ENCODE measurements around the gene MT1H.

MT1H gene

DNA sequence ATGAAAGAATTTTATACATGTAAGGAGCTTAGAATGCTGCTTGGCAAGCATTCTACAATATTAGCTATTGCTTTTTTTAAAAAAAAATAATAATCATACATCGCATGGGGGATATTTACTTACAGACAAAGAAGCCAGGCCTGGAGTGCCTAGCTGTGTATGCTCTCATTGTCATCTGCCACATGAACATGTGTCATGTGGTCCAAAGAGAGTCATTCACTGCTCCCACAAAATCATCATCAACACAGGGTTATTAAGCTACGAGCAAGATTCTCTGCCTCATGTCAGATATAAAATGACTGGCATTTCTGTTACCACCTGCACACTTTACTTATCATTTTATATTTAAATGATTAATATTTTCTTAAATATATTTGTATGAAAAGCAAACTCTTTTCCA is 46.0 kb upstream of the MT1H start:
- Histone ChIP-seq H3K36me3 (ENCODE audit: control insufficient read depth in 1 of 2, insufficient read depth in 2 of 2, low read depth in 1 of 2, low read length in 2 of 2) (no peaks in the 10 kb centered on the region), H3K18ac (ENCODE audit: low read depth in 1 of 2, low read length in 2 of 2) (no peak overlapping the region), H2BK5ac (ENCODE audit: low read depth, low read length, poor library complexity, severe bottlenecking) (no peak overlapping the region), H3K9ac (ENCODE audit: low read length) (no peak overlapping the region), H3K4me1 (ENCODE audit: control insufficient read depth, insufficient read depth, low read depth, low read length) (peaks cover 22% of the 10 kb centered on the region), H3K9me3 (ENCODE audit: control insufficient read depth, low read length) (no peaks in the 10 kb centered on the region), H2BK12ac (ENCODE audit: low read length in 2 of 2) (peak overlapping the region in 1 of 2 experiments; percentile 47), H4K8ac (ENCODE audit: low read length) (no peak overlapping the region), H3K23ac (ENCODE audit: low read length in 2 of 2) (no peak overlapping the region), H3K4me2 (ENCODE audit: low read length, poor library complexity, severe bottlenecking) (no peak overlapping the region), H2BK120ac (ENCODE audit: low read depth, low read length) (no peak overlapping the region), H4K91ac (ENCODE audit: low read length) (no peak overlapping the region), H3K4me3 (ENCODE audit: insufficient read depth in 1 of 2, low read depth in 1 of 2, low read length in 2 of 2) (no peak overlapping the region), H3K27me3 (ENCODE audit: control insufficient read depth in 1 of 2, insufficient read depth in 1 of 2, low read length in 2 of 2) (no peaks in the 10 kb centered on the region), H3K27ac (ENCODE audit: low read length, poor library complexity, severe bottlenecking) (no peak overlapping the region), H2AK5ac (ENCODE audit: low read length, severe bottlenecking) (no peak overlapping the region), H2AFZ (ENCODE audit: low read depth, low read length) (no peak overlapping the region), H3K4ac (ENCODE audit: low read depth in 1 of 2, low read length in 2 of 2) (no peak overlapping the region), H2BK15ac (ENCODE audit: low read depth, poor library complexity, severe bottlenecking) (no peak overlapping the region), H3K14ac (ENCODE audit: low read length in 2 of 2) (no peak overlapping the region), H3K79me1 (replicated peaks; ENCODE audit: low read length, poor library complexity, severe bottlenecking) (peaks cover 1% of the 10 kb centered on the region)
- 100% methylated on average over 1 of the region's 2 CpGs for WGBS
- DNase-seq, result no peak

DNA sequence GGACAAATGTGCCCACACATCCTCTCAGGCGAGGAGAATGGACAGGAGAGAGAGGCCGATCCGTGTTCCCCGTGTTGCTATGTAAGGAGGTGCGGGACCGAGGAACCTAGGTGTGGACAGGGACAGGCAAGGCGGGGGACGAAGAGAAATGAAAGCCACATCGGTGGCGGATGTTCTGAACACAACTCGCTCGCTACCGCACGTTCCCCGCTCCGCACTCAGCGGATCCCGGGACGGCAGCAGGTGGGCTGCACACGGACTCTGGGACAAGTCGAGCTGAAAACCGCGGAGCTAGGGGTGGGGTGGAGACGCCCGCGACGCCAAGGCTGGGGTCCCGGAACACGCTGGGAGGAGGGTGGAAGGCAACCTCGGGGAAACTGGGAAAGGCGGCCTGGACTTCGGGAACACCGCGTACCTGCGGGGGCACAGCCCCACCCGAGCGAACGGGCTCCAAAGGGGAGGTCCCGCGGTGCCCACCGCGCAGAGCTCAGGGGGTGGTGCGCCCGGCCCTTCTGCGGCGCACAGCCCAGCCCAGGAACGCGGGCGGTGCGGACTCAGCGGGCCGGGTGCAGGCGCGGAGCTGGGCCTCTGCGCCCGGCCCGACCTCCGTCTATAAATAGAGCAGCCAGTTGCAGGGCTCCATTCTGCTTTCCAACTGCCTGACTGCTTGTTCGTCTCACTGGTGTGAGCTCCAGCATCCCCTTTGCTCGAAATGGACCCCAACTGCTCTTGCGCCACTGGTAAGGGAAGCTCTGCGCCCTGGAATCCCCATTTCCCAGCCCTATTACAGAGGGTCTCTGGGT is 44.3 kb upstream of the MT1H start, which contains the start of gene MT1E:
TSS of gene MT1E (plus strand) at position 642 of the 803 bp plus-strand sequence. CDS start at position 713, 71 bp downstream.
- DNase-seq, result peak; percentile 84
- Histone ChIP-seq H3K27me3 (ENCODE audit: control insufficient read depth in 1 of 2, insufficient read depth in 1 of 2, low read length in 2 of 2) (no peaks in the 10 kb centered on the region), H3K4me3 (ENCODE audit: insufficient read depth in 1 of 2, low read depth in 1 of 2, low read length in 2 of 2) (peak within 1 kb of the TSS; percentile 61 to 81), H2AK5ac (ENCODE audit: low read length, severe bottlenecking) (peak within 1 kb of the TSS; percentile 61), H3K14ac (ENCODE audit: low read length in 2 of 2) (peak within 1 kb of the TSS in 1 of 2 experiments; percentile 96), H4K91ac (ENCODE audit: low read length) (peak within 1 kb of the TSS; percentile 97), H3K36me3 (ENCODE audit: control insufficient read depth in 1 of 2, insufficient read depth in 2 of 2, low read depth in 1 of 2, low read length in 2 of 2) (no peaks in the 10 kb centered on the region), H3K18ac (ENCODE audit: low read depth in 1 of 2, low read length in 2 of 2) (peak within 1 kb of the TSS; percentile 92 to 97), H2BK15ac (ENCODE audit: low read depth, poor library complexity, severe bottlenecking) (peak within 1 kb of the TSS; percentile 88), H2BK5ac (ENCODE audit: low read depth, low read length, poor library complexity, severe bottlenecking) (peak within 1 kb of the TSS; percentile 36), H3K9me3 (ENCODE audit: control insufficient read depth, low read length) (no peaks in the 10 kb centered on the region), H2BK120ac (ENCODE audit: low read depth, low read length) (peak within 1 kb of the TSS; percentile 96), H3K9ac (ENCODE audit: low read length) (peak within 1 kb of the TSS; percentile 94), H4K8ac (ENCODE audit: low read length) (peak within 1 kb of the TSS; percentile 94), H3K4me1 (ENCODE audit: control insufficient read depth, insufficient read depth, low read depth, low read length) (peaks cover 22% of the 10 kb centered on the region), H3K23ac (ENCODE audit: low read length in 2 of 2) (peak within 1 kb of the TSS in 1 of 2 experiments; percentile 34), H3K4ac (ENCODE audit: low read depth in 1 of 2, low read length in 2 of 2) (peak within 1 kb of the TSS; percentile 84 to 93), H3K79me1 (replicated peaks; ENCODE audit: low read length, poor library complexity, severe bottlenecking) (no peaks in the 10 kb centered on the region), H3K4me2 (ENCODE audit: low read length, poor library complexity, severe bottlenecking) (peak within 1 kb of the TSS; percentile 76), H2AFZ (ENCODE audit: low read depth, low read length) (peak within 1 kb of the TSS; percentile 68), H3K27ac (ENCODE audit: low read length, poor library complexity, severe bottlenecking) (peak within 1 kb of the TSS; percentile 72), H2BK12ac (ENCODE audit: low read length in 2 of 2) (peak within 1 kb of the TSS; percentile 91 to 92)
- 2% methylated on average over 60 of the region's 62 CpGs for WGBS

DNA sequence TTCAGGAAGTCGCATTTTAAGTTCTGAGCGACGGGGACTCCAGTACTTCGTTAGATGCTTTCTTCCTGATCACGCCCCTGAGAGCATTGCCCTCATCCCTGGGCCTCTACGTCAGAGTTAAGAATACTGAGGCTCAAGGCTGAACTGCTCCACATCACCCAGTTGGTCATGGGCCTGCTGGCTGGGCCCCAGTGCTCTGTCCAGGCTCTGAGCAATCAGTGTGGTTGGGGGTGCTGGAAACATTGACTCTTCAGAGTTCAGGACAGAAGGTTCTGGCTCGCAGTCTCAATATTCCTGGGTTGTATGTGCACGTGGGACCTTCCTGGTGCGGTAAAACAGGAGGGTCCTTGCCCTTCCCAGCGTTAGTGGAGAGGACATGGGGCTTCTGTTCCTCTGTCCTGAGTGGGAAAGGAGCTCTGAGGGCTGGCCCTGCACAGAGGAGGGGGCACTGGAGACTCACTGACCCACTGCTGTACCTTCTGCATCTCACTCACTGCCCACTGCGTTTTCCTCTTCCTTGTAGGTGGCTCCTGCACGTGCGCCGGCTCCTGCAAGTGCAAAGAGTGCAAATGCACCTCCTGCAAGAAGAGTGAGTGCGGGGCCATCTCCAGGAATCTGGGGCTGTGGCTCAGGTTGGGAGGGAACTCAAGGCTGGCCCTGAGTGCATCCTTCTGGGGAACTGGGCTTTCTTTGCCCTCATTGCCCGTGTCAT is 43.5 kb upstream of the MT1H start:
- DNase-seq, result peak; percentile 91
- Histone ChIP-seq H3K18ac (ENCODE audit: low read depth in 1 of 2, low read length in 2 of 2) (peak overlapping the region; percentile 82 to 90), H2BK15ac (ENCODE audit: low read depth, poor library complexity, severe bottlenecking) (peak overlapping the region; percentile 65), H2BK120ac (ENCODE audit: low read depth, low read length) (no peak overlapping the region), H3K9ac (ENCODE audit: low read length) (peak overlapping the region; percentile 94), H2BK5ac (ENCODE audit: low read depth, low read length, poor library complexity, severe bottlenecking) (no peak overlapping the region), H2AFZ (ENCODE audit: low read depth, low read length) (peak overlapping the region; percentile 68), H4K8ac (ENCODE audit: low read length) (peak overlapping the region; percentile 79), H3K36me3 (ENCODE audit: control insufficient read depth in 1 of 2, insufficient read depth in 2 of 2, low read depth in 1 of 2, low read length in 2 of 2) (no peaks in the 10 kb centered on the region), H3K79me1 (replicated peaks; ENCODE audit: low read length, poor library complexity, severe bottlenecking) (no peaks in the 10 kb centered on the region), H4K91ac (ENCODE audit: low read length) (peak overlapping the region; percentile 34), H3K27ac (ENCODE audit: low read length, poor library complexity, severe bottlenecking) (peak overlapping the region; percentile 55), H3K4me2 (ENCODE audit: low read length, poor library complexity, severe bottlenecking) (peak overlapping the region; percentile 76), H3K14ac (ENCODE audit: low read length in 2 of 2) (peak overlapping the region in 1 of 2 experiments; percentile 96), H2BK12ac (ENCODE audit: low read length in 2 of 2) (peak overlapping the region; percentile 91 to 92), H3K4me1 (ENCODE audit: control insufficient read depth, insufficient read depth, low read depth, low read length) (peaks cover 22% of the 10 kb centered on the region), H3K4ac (ENCODE audit: low read depth in 1 of 2, low read length in 2 of 2) (peak overlapping the region; percentile 63 to 66), H3K27me3 (ENCODE audit: control insufficient read depth in 1 of 2, insufficient read depth in 1 of 2, low read length in 2 of 2) (peaks cover 0 to 1% of the 10 kb centered on the region in 2 experiments), H3K23ac (ENCODE audit: low read length in 2 of 2) (peak overlapping the region in 1 of 2 experiments; percentile 23), H3K4me3 (ENCODE audit: insufficient read depth in 1 of 2, low read depth in 1 of 2, low read length in 2 of 2) (peak overlapping the region; percentile 61 to 81), H3K9me3 (ENCODE audit: control insufficient read depth, low read length) (no peaks in the 10 kb centered on the region), H2AK5ac (ENCODE audit: low read length, severe bottlenecking) (peak overlapping the region; percentile 61)
- WGBS, result 16% methylated on average over 13 of the region's 16 CpGs

DNA sequence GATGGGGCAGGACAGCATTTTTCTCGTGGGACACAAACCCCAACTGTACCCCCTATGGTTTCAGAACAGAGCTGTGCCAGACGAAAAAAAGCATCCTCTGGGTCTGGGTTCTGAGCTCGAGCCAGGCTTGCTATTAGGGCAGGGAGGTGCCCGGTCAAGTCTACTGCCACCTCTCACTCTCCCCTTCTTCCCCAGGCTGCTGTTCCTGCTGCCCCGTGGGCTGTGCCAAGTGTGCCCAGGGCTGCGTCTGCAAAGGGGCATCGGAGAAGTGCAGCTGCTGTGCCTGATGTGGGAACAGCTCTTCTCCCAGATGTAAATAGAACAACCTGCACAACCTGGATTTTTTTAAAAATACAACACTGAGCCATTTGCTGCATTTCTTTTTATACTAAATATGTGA is 42.9 kb upstream of the MT1H start:
- H3K18ac ChIP-seq (ENCODE audit: low read depth in 1 of 2, low read length in 2 of 2), result peak overlapping the region in 1 of 2 experiments; percentile 79

More for the DNA sequence above, 42.9 kb upstream of the MT1H start:
- Histone ChIP-seq H3K27me3 (ENCODE audit: control insufficient read depth in 1 of 2, insufficient read depth in 1 of 2, low read length in 2 of 2) (peaks cover 0 to 5% of the 10 kb centered on the region in 2 experiments), H3K9me3 (ENCODE audit: control insufficient read depth, low read length) (no peaks in the 10 kb centered on the region), H2BK15ac (ENCODE audit: low read depth, poor library complexity, severe bottlenecking) (no peak overlapping the region), H4K8ac (ENCODE audit: low read length) (no peak overlapping the region), H3K9ac (ENCODE audit: low read length) (peak overlapping the region; percentile 94), H2BK120ac (ENCODE audit: low read depth, low read length) (no peak overlapping the region), H3K4me1 (ENCODE audit: control insufficient read depth, insufficient read depth, low read depth, low read length) (peaks cover 22% of the 10 kb centered on the region), H4K91ac (ENCODE audit: low read length) (peak overlapping the region; percentile 64), H3K4ac (ENCODE audit: low read depth in 1 of 2, low read length in 2 of 2) (peak overlapping the region; percentile 22 to 46), H3K23ac (ENCODE audit: low read length in 2 of 2) (no peak overlapping the region), H3K27ac (ENCODE audit: low read length, poor library complexity, severe bottlenecking) (peak overlapping the region; percentile 72), H3K36me3 (ENCODE audit: control insufficient read depth in 1 of 2, insufficient read depth in 2 of 2, low read depth in 1 of 2, low read length in 2 of 2) (no peaks in the 10 kb centered on the region), H2BK12ac (ENCODE audit: low read length in 2 of 2) (peak overlapping the region in 1 of 2 experiments; percentile 79), H3K14ac (ENCODE audit: low read length in 2 of 2) (peak overlapping the region in 1 of 2 experiments; percentile 6), H3K4me3 (ENCODE audit: insufficient read depth in 1 of 2, low read depth in 1 of 2, low read length in 2 of 2) (peak overlapping the region in 1 of 2 experiments; percentile 81), H2AFZ (ENCODE audit: low read depth, low read length) (no peak overlapping the region), H3K79me1 (replicated peaks; ENCODE audit: low read length, poor library complexity, severe bottlenecking) (no peaks in the 10 kb centered on the region), H2AK5ac (ENCODE audit: low read length, severe bottlenecking) (no peak overlapping the region), H3K4me2 (ENCODE audit: low read length, poor library complexity, severe bottlenecking) (peak overlapping the region; percentile 51), H2BK5ac (ENCODE audit: low read depth, low read length, poor library complexity, severe bottlenecking) (no peak overlapping the region)
- no peak for DNase-seq
- WGBS, result 45% methylated on average over 6 of the region's 7 CpGs

Measured in mesenchymal stem cell (in vitro differentiated cells and primary cell).